Kidney tubule cell (primary cell): ENCODE measurements around the gene DNAI4.
"Not testable (repeated sequence)": the region's sequence is repeated elsewhere in the genome, so short reads cannot be mapped to it uniquely, and the experiment has no call there.

Experiments
- DNase-seq: peaks from one replicate; pipeline ENCODE4 v3.0.0-alpha.2; 2018; ENCODE audit warnings: low spot score

Gene DNAI4, protein sequence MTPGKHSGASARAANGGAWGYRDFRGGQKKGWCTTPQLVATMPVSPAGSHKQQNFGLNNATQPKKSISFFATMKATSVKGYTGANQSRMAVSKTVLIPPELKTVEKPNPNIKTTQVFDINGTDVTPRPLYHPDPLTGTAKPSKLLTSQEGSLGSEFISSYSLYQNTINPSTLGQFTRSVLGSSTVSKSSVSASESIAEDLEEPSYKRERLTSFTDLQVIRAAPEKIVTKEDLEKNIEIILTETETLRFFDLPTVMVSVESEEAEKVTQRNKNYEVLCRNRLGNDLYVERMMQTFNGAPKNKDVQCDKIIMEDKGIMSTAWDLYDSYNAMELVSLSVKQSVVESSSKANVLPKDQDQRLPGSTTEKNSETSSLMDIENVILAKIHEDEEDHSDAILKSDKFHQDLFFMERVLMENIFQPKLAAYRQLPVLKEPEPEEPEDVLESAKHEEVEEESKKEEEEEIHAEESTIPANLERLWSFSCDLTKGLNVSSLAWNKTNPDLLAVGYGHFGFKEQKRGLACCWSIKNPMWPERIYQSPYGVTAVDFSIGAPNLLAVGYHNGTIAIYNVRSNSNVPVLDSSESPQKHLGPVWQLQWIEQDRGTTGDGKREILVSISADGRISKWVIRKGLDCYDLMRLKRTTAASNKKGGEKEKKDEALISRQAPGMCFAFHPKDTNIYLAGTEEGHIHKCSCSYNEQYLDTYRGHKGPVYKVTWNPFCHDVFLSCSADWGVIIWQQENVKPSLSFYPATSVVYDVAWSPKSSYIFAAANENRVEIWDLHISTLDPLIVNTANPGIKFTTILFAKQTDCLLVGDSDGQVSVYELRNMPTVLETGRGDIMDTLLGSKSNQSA

DNA sequence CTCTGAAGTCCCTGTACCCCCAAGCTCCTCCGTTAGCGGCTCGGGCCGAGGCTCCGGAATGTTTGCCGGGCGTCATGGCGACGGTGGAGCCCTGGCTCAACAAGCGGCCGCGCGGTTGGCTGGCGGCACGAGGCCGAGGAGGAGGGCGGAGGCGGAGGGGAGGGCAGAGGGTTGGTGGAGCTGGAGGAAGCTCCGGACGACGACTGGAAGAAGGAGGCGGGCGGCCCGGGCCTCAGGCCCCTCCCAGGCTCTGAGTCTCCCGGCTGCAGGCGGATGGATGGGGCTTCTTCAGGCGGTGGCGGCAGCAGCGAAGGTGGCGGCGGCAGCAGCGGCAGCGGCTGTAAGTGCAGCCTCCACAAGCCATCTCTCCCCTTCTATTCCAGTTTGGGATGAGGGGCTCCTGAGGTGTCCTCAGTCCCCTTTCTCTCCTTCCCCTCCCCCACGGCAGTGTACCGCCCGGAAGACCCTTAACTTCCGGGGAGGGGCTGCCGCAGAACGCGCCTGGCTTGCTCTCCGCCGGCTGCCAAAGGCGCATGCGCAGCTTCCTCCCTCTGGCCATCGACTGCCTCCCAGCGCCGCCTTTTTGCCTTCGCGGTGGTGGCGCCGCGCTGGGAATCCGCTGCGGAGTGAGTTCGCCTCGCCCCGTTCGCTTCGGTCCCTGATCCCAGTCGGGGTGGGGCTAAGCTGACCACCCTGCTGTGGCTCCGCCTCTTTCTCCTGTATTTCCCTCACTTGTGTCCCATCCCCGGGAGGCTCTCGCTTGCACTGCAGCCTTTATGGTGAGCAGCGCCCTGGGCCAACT lies at the start of gene DNAI4, which contains the start of gene MIER1:
Gene DNAI4, minus strand, starts transcription at position 101 of the 802 bp plus-strand sequence. Its CDS starts 25 bp downstream, at position 76.
Gene MIER1, plus strand, starts transcription at position 235 of the 802 bp plus-strand sequence. Its CDS starts 39 bp downstream, at position 274.
- DNase-seq, result peak; percentile 99

DNA sequence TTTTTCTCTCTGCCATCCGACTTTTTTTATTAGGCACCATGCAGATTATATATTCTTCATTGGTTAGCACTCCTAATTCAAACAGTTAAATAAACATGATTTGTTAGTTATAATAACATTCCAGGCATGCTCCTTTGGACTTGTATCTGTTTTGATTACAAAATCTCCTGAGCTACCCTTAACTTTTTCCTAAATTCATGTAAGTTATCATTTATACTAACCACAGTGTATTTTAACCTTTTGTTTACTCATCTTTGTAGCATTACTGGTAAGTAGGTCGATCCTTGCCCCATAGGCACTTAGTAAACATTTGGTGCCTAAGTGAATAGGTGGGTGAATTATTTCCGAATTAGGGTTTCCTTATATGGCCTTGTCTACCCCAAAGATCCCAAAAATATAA lies 43.9 kb upstream of the DNAI4 start:
- no peak for DNase-seq

DNA sequence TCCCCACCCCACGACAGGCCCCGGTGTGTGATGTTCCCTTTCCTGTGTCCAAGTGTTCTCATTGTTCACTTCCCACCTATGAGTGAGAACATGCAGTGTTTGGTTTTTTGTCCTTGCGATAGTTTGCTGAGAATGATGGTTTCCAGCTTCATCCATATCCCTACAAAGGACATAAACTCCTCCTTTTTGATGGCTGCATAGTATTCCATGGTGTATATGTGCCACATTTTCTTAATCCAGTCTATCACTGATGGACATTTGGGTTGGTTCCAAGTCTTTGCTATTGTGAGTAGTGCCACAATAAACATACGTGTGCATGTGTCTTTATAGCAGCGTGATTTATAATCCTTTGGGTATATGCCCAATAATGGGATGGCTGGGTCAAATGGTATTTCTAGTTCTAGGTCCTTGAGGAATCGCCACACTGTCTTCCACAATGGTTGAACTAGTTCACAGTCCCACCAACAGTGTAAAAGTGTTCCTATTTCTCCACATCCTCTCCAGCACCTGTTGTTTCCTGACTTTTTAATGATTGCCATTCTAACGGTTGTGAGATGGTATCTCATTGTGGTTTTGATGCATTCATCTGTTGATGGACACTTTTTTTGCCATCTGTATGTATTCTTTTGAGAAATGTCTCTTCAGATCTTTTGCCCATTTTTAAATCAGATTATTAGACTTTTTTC lies 41.7 kb upstream of the DNAI4 start:
- not testable (repeated sequence) for DNase-seq

DNA sequence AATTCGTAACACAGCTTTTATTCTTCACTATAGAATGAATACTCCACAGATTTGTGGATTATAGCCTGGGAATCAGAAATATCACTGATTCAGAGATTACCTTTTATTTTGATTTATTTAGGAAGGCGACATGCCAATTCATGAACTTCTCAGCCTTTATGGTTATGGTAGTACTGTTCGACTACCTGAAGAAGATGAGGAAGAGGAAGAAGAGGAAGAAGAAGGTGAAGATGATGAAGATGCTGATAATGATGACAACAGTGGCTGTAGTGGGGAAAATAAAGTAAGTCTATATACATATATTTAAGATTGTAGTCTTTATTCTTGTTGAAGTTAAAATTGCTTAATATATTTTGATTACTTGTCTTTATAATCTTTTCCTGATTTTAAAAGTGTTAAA lies 33.3 kb upstream of the DNAI4 start:
- no peak for DNase-seq

DNA sequence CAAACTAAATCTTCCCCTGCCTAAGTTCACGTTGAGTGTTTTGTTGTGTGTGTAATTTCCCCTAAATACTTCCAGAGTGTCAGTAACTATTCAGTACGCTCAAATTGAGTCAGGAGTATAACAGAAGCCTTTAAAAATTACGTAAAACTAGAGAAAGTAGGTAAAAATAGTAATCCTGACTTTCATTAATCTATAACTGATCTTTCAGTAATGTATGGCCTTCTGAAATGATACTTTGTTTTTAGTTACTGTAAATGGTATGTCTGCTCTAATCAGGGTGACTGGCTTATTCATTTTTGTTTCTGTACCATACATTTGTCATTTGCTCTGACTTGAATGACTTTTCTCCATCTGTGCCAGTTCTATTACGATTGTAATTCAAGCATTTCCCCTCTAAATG lies 29.6 kb upstream of the DNAI4 start:
- no peak for DNase-seq

DNA sequence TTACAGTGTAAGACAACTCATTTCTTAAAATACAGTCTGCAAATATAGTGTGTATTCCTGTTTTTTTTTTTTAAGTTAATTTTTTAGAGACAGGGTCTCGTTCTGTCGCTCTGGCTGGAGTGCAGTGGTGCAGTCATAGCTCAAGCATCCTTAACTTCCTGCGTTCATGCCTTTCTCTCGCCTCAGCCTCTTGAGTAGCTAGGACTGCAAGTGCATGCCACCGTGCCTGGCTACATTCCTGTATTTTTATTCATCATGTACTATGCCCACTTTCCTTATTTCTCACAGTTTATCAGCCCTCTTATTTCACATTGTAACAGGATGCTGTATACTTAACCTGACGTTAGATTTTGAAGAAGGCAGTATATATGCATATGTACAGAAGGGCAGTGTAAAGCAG lies 26.9 kb upstream of the DNAI4 start:
- DNase-seq, result peak; percentile 77

DNA sequence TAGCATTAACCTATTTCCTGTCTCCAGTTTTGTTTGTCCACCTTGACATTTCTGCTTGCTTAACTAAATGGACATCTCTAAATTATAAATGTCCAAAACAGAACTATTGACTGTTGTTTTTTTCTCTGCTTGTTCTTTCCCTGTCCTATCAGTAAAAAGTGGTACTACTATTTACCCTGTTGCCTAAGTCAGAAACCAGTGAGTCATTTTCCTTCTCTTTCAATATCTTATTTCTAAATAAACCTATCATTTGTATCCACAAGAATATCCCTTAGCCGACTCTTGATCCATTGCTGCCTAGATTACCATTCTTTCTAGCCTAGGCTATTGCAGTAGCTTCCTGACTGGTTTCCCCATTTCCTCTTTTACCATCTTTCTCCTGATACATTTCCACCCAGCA lies 22.6 kb upstream of the DNAI4 start:
- no peak for DNase-seq

DNA sequence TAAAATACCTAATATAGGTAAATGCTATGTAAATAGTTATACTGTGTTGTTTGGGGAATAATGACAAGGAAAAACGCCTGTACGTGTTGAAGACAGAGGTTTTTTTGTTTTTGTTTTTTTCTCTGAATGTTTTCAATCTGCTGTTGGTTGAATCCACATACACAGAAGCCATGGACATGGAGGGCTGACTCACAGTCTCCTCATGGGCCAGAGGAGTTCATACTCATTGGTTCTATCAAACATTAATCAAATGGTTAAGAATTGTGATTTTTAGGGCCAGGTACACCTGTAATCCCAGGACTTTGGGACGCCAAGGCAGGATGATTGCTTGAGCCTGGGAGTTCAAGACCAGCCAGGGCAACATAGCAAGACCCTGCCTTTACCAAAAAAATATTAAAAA lies 20.7 kb upstream of the DNAI4 start:
- DNase-seq, result peak; percentile 87

DNA sequence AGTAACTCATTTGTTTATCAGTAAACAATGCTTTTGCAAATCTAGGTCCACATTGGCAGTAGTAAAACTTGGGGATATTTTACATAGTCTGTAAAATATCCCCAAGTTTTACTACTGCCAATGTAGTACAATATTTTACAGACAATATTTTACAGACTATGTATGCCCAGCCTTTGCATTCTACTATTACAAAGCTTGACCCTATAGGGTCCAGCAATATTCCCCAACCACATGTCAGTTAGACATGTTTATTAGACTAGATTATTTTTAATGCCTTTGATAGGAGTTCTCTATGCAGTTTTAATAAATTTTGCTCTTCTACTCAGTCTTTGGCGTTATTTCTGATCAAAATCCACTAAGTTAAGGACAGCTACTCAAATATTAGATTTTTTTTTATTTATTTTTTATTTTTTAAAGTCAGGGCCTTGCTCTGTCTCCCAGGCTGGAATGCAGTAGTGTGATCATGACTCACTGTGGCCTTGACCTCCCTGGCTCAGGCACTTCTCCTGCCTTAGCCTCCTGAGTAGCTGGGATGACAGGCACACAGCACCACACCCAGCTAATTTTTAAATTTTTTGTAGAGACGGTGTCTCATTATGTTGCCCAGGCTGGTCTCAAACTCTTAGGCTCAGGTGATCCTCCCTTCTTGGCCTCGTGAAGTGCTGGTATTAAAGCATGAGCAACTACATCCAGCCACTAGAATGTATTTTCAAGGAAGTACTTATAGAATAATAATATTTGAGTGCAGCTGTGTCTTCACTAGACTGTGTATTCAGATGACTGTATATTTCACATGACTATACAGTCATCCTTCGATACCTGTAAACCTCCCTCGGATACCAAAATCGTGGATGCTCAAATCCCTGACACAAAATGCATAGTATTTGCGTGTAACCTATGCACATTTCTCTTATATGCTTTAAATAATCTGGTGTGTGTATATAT lies 19.9 kb upstream of the DNAI4 start:
- peak; percentile 91 for DNase-seq

DNA sequence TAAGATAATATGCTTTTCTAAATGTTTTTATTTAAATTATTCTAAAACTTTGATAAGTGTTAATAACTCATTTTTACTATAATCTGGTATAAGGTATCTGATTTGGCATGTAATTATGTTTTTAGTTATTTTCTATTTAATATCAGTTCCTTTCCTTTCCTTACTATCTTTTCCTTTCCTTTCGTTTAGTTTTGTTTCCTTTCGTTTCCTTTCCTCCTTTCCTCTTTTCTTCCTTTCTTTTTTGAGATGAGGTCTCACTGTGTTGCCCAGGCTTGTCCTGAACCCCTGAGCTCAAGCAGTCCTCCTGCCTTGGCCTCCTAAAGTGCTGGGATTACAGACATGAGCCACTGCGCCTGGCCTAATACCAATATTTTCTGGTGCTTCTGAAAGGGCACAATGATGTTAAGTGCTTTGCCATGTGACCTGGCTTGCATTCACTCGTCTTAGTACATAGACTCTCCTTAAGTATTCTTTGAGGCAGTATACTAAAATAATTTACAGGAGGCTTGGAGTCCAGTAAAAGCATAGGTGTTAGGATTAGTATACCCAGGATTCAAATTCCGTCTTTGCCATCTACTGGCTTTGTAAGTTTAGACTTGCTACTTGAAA lies 18.8 kb upstream of the DNAI4 start:
- DNase-seq, result no peak

DNA sequence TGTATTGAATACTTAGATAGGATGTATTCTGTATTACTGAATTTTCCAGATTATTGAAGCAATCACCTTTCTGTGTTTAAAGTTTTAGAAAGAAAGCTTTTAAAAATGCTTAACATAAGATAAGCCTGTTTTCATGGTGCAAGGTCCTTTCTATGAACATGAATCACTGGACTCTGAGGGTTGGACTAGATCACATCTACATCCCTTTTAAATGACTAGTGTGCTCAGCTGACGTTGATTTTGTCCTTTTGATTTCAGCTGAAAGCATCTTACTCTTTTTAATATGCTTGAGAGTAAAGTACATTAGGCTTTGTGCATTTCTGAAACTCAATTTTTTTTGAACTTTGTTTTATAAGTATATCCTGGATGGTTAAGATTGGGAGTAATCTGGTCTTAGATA lies 16.3 kb upstream of the DNAI4 start:
- no peak for DNase-seq

DNA sequence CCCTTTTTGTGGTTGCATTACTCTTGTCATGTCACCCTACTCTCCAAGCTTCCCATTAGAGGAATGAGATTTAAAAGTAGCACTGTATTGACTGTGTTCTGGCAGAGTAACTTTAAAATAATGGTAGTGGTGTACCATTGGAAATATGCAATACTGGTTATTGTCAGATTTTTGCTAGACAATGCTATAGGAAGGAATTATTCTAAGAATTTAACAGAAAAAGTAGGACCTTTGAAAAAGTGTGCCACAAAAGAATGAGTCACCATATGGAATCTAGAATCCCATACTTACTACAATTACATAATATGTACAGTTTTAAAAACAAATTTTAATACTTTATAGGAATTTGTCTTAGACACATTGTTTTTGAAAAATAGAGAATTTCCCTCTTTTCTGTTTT lies 14.0 kb upstream of the DNAI4 start:
- DNase-seq, result no peak

DNA sequence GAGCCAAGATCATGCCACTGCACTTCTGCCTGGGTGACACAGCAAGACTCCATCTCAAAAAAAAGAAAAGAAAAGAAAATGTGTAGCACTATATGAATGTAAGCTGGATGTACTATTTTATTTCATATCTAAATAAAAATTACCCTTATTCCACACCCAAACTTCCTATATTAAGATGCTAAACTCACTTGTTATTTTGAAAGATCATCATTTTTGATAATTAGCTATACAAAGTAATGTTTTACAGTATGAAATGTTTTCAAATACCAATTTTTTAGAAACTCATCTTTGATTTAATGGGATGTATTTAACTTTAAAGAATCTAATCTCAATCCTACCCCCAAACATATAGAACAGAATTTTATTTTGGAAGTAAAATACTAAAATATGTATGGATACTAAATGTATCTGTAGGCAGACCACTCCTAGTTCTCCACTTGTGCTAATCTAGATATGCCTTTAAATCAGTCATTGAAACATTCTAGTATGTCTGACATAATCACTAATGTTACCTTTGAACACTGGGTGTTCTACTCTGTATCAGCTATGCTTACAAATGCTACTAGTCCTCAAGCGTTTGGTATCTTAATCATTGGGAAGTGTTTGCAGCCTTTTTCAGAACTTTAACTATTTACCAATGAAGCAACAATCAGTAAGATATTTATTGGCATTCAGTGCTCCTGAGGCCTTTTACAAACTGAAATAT lies 13.0 kb upstream of the DNAI4 start:
- no peak for DNase-seq

DNA sequence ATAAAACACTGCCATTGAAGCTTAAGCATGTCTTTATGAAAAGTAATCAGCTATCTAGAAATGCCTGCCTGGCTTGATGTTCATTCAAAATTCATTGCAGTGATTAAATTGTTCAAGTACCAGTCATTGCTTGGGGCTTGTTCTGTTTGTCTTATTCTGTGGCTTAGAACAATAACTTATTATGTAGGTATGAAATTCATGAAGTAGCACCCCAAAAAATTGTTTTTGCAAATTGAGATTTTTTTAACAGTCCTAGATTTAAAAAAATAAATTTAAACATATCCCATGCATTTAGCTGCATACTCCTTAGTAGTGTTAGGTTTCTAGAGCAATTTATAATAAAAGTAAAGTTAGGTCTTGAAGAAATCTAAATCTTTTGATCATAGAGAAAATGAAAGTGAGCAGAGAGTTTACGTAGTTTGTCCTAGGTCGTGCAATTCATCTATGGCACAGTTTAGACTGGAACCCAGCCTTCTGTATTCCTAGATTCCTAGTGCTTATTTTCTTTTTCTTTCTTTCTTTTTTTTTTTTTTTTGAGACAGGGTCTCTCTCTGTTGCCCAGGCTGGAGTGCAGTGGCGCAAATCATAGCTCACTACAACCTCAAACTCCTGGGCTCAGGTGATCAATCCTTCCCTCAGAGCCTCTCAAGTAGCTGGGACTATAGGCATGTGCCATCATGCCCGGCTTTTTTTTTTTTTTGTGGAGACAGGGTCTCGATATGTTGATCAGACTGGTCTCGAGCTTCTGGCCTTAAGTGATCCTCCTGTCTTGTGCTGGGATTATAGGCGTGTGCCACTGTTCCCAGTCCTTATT lies 9.4 kb upstream of the DNAI4 start:
- DNase-seq, result no peak

DNA sequence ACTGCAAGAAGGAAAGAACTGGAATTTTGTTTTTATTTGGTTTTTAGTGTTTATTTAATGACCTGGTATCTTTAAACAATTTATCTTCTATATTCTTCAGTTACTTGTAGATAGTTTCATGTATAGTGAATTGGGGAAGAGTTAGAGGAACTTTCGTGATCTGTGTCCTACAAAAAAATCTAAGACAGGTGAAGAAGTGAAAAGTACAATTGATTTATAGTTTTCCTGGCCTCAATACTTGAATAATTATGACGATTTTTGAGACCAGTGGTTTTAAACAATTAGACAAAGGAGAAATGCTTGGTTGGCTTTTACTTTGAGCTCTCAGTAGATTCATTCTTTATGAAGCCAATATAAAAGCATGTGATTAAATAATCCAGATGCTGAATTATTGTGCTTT lies 7.6 kb upstream of the DNAI4 start:
- DNase-seq, result no peak

DNA sequence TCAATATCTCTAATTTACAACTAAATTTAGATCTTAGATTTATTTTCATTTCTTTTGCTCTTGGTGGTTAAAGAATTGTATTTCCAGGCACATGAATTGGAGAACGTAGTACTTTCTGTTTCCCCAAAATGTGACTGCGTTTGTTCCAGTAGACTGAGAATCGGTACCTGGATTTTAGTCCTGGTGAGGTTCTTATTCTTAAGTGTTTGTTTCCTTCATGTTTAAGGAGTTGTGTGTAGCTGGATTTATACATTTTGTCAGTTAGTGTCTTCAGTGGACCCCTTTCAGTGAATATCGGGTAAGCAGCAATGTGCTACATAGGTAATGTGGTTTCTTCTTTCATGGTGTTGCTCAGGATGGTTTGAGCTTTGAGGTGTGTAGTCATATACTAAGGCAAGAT lies 6.9 kb upstream of the DNAI4 start:
- peak; percentile 14 for DNase-seq

DNA sequence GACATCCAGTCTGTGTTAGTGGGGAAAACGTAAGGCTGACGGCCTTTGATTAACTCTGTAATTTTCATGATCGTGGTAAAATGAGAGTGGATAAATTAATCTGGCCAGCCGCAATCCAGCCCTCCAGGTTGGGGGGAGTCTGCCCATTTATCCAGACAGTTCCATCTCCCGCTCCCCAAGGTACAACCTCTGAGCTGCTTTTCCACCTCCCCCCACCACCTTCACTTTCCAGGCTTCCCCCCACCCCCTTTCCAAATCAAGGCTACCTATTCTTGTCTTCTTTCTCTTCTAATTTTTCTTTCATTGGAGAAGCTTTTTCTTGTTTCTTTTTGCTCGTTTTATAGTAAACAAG lies 6.1 kb upstream of the DNAI4 start:
- no peak for DNase-seq

DNA sequence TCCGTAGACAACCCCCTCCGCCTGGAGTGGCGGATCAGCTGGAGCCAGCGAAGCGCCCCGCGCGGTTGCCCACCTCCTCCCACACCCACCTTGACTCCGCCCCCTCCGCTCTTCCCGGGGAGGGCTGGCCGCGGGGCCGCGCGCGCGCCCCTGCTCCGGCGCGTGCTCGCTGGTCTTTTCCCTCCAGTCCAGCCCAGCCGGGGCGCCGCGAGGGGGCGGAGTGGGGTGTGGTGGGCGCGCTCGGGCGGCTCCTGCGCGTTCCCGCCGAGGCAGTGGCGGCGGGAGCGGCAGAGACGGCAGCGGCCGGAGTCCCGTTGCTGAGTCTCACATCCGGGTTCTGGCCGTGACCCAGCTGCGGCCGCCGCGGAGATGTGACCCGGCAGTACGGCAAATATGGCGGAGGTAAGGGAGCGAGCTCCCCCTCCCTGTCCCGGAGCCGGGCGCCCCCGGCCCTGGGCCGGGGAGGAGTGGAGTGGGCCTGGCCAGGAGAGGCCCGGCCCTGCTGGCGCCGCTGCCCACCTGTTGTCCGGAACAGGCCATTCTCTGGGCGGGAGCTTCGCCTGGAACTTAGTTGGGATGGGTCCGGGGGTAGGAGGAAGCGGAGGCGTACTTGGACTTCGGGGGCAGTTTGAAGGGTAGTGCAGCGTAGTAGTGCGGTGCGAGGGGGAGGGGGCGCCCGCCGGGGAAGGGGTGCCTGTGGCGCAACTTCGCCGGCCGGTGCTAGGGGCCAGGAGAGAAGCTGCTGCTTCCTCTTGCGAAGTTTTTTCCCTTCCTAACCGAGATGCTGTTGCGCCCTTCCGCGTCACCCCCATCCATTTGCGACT lies 5.6 kb upstream of the DNAI4 start:
- DNase-seq, result peak; percentile 94
